CD1c-positive myeloid dendritic cell (primary cell): Measurements from ENCODE around the gene NUP62.
A peak's percentile ranks its signal among the peaks of the same experiment; 100 is the strongest.

Experiments
- DNase-seq: peaks from one replicate; pipeline ENCODE4 v3.0.0-alpha.2; 2016; ENCODE audit errors: extremely low spot score

The NUP62 gene

GRCh38 chr19:49896863-49897621 is 32.3 kb downstream of the NUP62 start, which contains the start of gene IL4I1:
IL4I1 (minus strand) TSS chr19:49896887; CDS start chr19:49896160, 727 bp downstream.
- DNase-seq, result peak; percentile 93

DNA sequence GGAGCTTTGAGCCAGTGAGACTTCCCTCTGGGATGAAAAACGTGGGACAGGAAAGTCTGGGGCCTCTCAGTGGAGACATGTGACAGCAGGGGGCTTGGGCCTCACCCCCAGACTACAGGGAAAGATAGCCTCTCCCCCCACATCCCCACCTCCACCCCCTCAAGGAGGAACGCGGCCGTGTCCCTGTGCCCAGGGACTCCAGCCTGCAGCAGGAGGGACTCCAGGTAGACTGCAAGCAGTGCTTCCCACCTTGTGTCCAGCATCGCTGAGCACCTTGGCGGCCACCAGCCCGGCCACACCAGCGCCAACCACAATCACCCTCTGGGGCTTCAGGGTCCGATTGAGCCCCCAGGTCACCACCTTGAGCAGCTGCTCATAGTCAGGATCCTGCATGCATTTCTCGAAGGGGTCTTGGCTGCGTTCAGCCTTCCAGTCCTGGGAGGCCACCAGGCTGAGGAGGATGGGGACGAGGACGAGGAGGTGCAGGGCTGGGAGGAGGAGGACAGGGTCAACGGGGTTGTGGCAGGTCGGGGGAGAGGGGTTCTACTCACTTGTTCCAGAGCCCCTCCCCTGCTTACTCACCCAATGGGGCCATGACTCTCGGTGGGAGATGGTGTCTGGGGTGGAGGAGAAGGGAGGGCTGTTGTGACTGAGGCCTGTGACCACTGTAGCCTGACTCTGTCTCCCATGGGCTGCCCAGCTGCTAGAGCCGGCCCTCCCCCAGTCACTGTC is 33.6 kb downstream of the NUP62 start:
- no peak for DNase-seq

GRCh38 chr19:49894879-49895565 is 34.3 kb downstream of the NUP62 start:
- DNase-seq, result peak; percentile 73

DNA sequence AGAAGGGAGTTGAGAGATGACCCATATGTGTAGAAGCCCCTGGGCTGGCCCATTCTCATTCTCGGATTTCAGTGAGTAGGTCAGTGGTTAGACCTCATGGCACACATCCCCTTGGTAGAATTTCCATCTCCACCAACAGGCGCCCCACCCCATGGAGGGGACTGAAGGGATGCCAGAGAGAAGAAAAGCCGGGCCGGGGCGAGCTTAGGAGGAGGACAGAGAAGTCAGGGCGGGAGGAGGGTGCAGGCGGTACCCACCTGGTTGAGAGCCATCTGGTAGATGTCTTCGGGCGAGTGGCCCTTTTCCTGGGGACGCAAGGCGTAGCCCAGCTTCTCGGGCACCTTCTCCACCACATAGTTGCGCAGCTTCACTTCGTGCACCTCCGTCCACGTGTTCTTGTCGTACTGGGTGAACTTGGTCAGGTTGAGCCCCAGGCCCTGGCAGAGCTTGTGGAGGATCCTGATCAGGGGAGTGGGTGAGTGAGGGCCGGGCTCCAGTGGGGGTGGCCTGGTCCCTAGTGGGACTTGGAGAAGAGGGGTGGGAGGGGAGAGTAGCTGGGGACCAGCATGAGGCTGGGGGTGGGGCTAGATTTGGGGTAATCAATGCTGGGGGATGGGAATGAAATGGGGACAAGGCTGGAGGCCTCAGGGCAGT is 35.2 kb downstream of the NUP62 start:
- no peak for DNase-seq

DNA sequence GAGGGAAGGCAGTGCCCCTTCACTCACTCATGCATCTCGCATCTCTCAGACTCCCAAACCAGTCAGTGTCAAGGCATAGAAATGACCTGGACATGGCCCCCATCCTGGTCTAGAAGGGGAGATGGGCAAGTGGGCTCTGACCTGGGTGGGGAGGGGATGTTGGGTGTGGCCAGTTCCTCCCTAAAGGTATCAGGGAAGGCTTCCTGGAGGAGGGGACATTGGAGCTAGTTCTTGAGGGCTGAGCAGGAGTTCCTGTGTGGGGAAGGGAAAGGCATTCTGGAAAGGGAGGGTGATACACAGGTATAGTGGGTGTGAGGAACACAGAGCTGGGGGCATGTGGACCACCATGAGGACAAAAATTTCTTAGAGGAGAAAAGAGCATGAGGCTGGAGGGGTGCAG is 36.6 kb downstream of the NUP62 start:
- DNase-seq, result no peak

GRCh38 chr19:49891393-49891792 is 37.9 kb downstream of the NUP62 start:
- no peak for DNase-seq

DNA sequence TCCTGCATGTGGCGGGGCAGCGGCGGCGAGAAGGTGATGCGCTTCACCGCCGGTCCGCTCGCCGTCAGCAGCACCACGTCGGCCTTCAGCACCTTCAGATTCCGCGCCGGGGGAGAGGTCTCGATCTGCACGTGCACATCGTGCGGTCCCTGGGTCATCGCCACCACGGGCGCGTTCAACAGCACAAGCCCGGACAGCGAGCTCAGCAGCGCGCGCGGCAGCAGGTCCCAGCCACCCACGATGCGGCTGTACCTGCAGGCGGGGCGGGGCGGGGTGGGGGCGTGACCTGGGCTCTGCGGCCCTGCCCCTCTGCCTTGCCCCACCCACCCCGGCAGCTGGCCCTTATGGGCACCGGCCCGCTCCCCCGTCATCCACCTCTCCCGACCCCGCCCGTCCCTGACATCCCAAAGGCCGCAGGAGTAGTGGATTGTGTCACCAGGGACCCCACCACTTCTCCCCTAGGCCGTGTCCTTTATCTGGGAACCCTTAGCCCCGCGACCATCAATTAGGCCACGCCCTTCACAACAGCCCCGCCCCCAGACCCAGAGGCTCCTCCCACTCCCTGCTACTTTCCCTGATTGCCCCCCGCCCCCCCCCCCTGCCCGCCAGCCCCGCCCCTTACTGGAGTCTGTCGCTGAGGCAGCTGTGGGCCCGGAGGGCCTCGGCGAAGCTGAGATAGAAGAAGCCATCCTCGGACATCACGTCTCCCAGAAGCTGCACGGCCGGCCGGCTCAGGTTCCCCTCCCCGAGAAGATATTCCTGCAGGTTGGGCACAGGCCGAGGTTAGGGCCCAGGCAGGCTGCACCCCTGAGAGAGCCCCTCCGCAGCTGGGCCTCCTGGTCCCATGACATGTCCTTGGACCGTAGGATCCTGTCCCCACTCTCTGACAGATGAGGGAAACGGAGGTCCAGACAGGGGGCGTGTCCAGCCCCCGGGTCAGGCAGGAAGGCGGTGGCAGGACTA is 38.7 kb downstream of the NUP62 start:
- peak; percentile 33 for DNase-seq

GRCh38 chr19:49889687-49890348 is 39.5 kb downstream of the NUP62 start:
- DNase-seq, result peak; percentile 90

- no peak for DNase-seq
Measured at GRCh38 chr19:49889038-49889686, 40.1 kb downstream of the NUP62 start.

- no peak for DNase-seq
Measured at GRCh38 chr19:49888510-49888824, 40.8 kb downstream of the NUP62 start.

DNA sequence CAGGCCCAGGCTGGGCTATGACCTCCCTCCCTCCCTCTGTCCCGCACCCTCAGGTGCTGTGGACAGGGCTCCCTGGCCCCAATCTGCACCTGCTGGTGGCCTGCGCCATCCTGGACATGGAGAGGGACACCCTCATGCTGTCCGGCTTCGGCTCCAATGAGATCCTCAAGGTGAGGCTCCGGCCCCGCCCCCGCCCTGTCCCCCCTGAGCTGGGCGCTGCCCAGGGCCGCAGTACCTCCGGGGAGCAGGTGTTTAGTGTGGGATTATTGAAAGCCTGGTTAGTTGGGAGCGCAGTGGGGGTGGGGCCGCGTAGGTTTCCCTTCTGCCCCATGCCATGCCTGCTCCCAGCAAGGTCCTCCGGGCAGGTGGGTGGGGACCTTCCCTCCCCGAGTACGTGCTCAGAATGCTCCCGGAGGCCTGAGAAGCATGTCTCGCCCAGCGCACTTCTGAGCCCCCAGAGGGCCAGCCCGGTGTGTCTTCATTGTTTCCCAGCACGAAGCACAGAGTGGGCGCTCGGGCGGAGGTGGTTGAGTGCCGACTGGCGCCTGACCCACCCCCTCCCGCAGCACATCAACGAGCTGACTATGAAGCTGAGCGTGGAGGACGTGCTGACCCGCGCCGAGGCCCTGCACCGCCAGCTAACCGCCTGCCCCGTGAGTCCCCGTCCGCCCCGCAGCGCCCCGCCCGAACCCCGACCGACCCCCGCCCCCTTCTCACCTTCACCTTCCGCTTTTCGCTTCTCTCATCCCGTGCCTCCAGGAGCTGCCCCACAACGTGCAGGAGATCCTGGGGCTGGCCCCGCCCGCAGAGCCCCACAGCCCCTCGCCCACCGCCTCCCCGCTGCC is 41.4 kb downstream of the NUP62 start:
- no peak for DNase-seq

- DNase-seq, result peak; percentile 55
Measured at GRCh38 chr19:49887037-49887664, 42.2 kb downstream of the NUP62 start.

- DNase-seq, result no peak
Measured at GRCh38 chr19:49884760-49885159, 44.5 kb downstream of the NUP62 start.

DNA sequence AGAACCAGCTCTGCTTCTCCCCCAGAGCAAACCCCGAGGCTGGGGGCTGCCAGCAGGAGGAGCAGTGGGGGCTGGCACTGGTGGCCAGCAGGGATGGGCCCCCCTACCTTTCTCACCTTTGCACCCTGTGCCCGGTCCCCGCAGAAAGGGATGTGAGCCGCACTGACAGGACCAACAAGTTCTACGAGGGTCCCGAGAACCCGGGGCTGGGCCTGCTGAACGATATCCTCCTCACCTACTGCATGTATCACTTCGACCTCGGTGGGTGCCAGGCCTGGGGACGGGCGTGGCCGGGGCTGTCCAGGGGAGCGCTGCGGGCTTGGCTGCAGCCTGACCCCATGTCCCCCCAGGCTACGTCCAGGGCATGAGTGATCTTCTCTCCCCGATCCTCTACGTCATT is 45.2 kb downstream of the NUP62 start:
- DNase-seq, result no peak

- DNase-seq, result no peak
Measured at GRCh38 chr19:49883094-49883493, 46.2 kb downstream of the NUP62 start.

GRCh38 chr19:49882643-49883042 is 46.7 kb downstream of the NUP62 start:
- no peak for DNase-seq

GRCh38 chr19:49881672-49882394 is 47.5 kb downstream of the NUP62 start:
- DNase-seq, result no peak

GRCh38 chr19:49881186-49881585 is 48.1 kb downstream of the NUP62 start:
- no peak for DNase-seq
